Activated T-helper 17 cell treated with anti-CD3 and anti-CD28 coated beads, Interleukin-2, amount 50 U/mL, for 72 hours (primary cell): ENCODE measurements around the gene DOCK2. TPM values are rescaled to one million over a fixed set of nuclear protein-coding genes. Genes with fewer than 3 reads are reported as not detected.

ENCODE experiments used
- ATAC-seq: fragments of 150-1000 bp; cut with Tn5 transposase; replicated peaks from 2 replicates; pipeline ENCODE4 v1.10.0; 2021; ENCODE audit warnings: mild to moderate bottlenecking, moderate library complexity
- H3K27ac Mint-ChIP-seq: one replicate; pipeline ENCODE4 v1.8.0; 2022; ENCODE audit warnings: mixed read lengths
- H3K27me3 Mint-ChIP-seq: one replicate; pipeline ENCODE4 v1.8.0; 2022; ENCODE audit warnings: mixed read lengths
- H3K36me3 Mint-ChIP-seq: one replicate; pipeline ENCODE4 v1.8.0; 2022; ENCODE audit warnings: low read depth, mild to moderate bottlenecking, mixed read lengths
- H3K4me1 Mint-ChIP-seq: one replicate; pipeline ENCODE4 v1.8.0; 2022; ENCODE audit warnings: mixed read lengths
- H3K4me3 Mint-ChIP-seq: one replicate; pipeline ENCODE4 v1.8.0; 2022; ENCODE audit warnings: mild to moderate bottlenecking, mixed read lengths
- H3K9me3 Mint-ChIP-seq: one replicate; pipeline ENCODE4 v1.8.0; 2022; ENCODE audit warnings: mixed read lengths
- total RNA-seq, 2 donors: library from RNA; stranded (reverse); gene quantifications; one replicate each; pipeline ENCODE4 v1.2.3, GENCODE V29; 2022

Gene DOCK2
- total RNA-seq, 2 donors from 2014 or later = 229 to 244 TPM

- no peak for ATAC-seq
- Mint-ChIP-seq H3K27me3 (no peaks in the 10 kb centered on the region), H3K4me1 (peaks cover 12% of the 10 kb centered on the region), H3K27ac (peak overlapping the region; percentile 50), H3K36me3 (peaks cover 99% of the 10 kb centered on the region), H3K9me3 (no peaks in the 10 kb centered on the region), H3K4me3 (no peak overlapping the region)
These were observed 51.0 kb downstream of the DOCK2 start for GRCh38 chr5:169688106-169688505.

GRCh38 chr5:169691471-169691870 is 54.4 kb downstream of the DOCK2 start:
- Mint-ChIP-seq H3K9me3 (no peaks in the 10 kb centered on the region), H3K27ac (no peak overlapping the region), H3K27me3 (no peaks in the 10 kb centered on the region), H3K36me3 (peaks cover 99% of the 10 kb centered on the region), H3K4me3 (no peak overlapping the region), H3K4me1 (peaks cover 15% of the 10 kb centered on the region)
- ATAC-seq = no peak

- H3K27me3 Mint-ChIP-seq = no peaks in the 10 kb centered on the region
- H3K4me3 Mint-ChIP-seq = no peak overlapping the region
- H3K9me3 Mint-ChIP-seq = no peaks in the 10 kb centered on the region
- peaks cover 15% of the 10 kb centered on the region for H3K4me1 Mint-ChIP-seq
- no peak overlapping the region for H3K27ac Mint-ChIP-seq
- ATAC-seq = no peak
- peaks cover 99% of the 10 kb centered on the region for H3K36me3 Mint-ChIP-seq
These were observed 57.1 kb downstream of the DOCK2 start for GRCh38 chr5:169694091-169694625.

GRCh38 chr5:169695025-169695625 is 58.0 kb downstream of the DOCK2 start:
- Mint-ChIP-seq H3K27me3 (no peaks in the 10 kb centered on the region), H3K27ac (peak overlapping the region; percentile 58), H3K4me1 (peaks cover 15% of the 10 kb centered on the region), H3K36me3 (peaks cover 99% of the 10 kb centered on the region), H3K9me3 (no peaks in the 10 kb centered on the region), H3K4me3 (no peak overlapping the region)
- ATAC-seq = no peak

GRCh38 chr5:169695919-169696490 is 58.9 kb downstream of the DOCK2 start:
- H3K36me3 Mint-ChIP-seq = peaks cover 99% of the 10 kb centered on the region
- peaks cover 8% of the 10 kb centered on the region for H3K4me1 Mint-ChIP-seq
- no peaks in the 10 kb centered on the region for H3K27me3 Mint-ChIP-seq
- H3K27ac Mint-ChIP-seq = peak overlapping the region; percentile 58
- no peak for ATAC-seq
- no peaks in the 10 kb centered on the region for H3K9me3 Mint-ChIP-seq
- H3K4me3 Mint-ChIP-seq = no peak overlapping the region

DNA sequence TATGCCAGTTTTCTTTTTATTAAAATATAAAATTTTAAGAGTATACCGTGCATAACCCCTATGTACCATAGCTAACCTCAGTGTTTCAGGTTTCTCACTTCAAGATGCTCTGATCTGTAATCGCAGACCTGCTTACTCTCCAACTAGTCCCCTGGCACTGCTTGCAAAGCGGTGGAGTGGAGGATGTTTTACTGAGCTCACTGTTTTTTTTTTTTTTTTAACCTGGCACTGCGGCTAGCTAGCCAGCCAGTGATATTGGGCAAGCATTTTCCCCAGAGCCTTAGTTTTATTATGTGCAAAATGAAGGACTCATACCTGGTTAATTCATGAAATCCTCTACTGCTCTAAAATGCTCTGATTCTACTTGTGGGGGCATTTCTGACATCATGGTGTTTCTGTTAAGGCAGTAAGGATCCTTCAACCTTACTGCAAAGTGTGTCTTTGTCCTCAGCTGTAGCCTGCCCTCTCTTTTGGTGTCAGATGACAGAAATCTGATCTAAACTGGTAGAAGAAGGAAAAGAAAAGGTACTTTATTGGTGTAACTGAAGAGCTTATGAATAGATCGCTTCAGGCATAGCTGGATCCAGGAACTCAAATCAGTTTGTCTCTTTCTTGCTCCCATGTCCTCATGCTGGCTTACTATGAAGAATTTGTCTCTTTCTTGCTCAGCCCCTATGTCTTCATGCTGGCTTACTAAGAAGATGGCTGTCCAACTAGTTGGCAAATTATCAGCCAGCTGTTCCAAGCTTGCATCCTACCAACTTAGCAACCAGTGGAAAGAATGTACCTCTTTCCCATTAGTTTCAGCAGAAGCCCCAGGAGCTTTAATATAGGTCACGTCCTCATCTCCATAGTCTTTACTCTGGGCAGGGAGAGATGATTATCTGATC is 59.8 kb downstream of the DOCK2 start:
- no peaks in the 10 kb centered on the region for H3K27me3 Mint-ChIP-seq
- no peak for ATAC-seq

GRCh38 chr5:169697511-169697890 is 60.4 kb downstream of the DOCK2 start:
- Mint-ChIP-seq H3K9me3 (no peaks in the 10 kb centered on the region), H3K27ac (peak overlapping the region; percentile 57), H3K4me3 (no peak overlapping the region), H3K36me3 (peaks cover 100% of the 10 kb centered on the region), H3K27me3 (no peaks in the 10 kb centered on the region), H3K4me1 (peaks cover 6% of the 10 kb centered on the region)
- ATAC-seq = no peak

More for the DNA sequence above, 59.8 kb downstream of the DOCK2 start:
- H3K4me1 Mint-ChIP-seq = peaks cover 6% of the 10 kb centered on the region
- peaks cover 100% of the 10 kb centered on the region for H3K36me3 Mint-ChIP-seq
- no peak overlapping the region for H3K27ac Mint-ChIP-seq
- H3K4me3 Mint-ChIP-seq = no peak overlapping the region
- no peaks in the 10 kb centered on the region for H3K9me3 Mint-ChIP-seq

DNA sequence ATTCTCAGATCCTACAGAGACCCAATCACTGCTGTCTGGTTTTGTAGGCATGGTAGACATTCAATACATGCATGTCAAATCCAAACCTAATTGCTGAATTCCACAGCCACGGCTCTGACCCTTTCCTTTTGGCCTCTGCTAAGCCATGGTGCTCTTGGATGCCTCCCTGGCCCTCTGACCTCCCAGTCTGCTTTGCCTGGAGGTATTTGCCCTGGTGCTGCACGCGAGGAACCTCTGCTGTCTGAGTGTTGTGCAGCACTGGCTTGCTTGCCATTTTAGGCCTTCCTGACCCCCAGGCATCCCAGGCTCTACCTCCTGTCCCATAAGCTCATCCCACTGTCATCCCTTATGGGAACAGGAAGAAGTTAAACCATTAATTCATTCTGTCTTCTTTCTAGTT is 60.9 kb downstream of the DOCK2 start:
- Mint-ChIP-seq H3K4me3 (no peak overlapping the region), H3K36me3 (peaks cover 100% of the 10 kb centered on the region), H3K27ac (peak overlapping the region; percentile 57), H3K9me3 (no peaks in the 10 kb centered on the region), H3K27me3 (no peaks in the 10 kb centered on the region), H3K4me1 (peaks cover 8% of the 10 kb centered on the region)
- no peak for ATAC-seq

DNA sequence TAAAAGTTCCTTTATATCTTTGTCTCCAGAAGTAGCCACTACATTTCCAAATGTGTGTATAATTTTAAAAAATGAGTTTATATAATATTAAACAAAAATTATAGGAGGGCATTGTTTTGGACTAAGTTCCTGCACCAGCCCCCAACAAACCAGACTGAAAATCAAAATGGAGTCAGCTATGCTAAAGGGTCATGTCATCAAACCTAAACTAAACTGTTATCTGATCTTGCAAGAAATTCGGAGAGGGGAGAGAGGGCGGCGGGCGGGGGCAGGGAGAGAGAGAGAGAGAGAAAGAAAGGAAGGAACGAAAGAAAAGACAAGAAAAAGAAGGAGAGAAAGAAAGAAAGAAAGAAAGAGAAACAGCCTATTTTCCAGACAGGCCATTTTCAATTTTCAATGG is 63.5 kb downstream of the DOCK2 start:
- Mint-ChIP-seq H3K4me3 (no peak overlapping the region), H3K27me3 (no peaks in the 10 kb centered on the region), H3K9me3 (no peaks in the 10 kb centered on the region), H3K4me1 (peaks cover 18% of the 10 kb centered on the region), H3K36me3 (peaks cover 100% of the 10 kb centered on the region), H3K27ac (peak overlapping the region; percentile 74)
- no peak for ATAC-seq

DNA sequence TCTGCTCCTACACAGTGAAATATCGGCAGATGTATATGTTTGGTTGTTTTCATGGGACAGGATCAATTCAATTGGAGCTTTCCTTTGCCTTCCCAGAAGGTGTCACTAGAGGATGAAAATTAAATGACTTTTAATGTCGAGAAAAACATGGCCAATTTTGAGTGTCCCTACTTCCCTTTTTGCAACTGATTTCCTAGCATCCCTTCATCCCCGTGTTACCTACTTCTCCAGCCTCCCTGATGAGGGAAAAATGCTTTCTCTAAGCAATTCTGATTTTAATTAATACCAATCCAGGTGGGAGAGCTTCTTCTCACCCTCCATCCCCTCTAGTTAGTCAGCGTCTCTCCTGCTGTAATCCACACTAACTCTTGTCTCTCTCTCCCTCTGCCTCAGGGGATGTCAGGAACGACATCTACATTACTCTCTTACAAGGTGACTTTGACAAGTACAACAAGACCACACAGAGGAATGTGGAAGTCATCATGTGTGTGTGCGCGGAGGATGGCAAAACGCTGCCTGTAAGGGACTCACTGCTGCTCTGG is 64.9 kb downstream of the DOCK2 start:
- Mint-ChIP-seq H3K9me3 (no peaks in the 10 kb centered on the region), H3K4me3 (no peak overlapping the region), H3K4me1 (peaks cover 26% of the 10 kb centered on the region), H3K27me3 (no peaks in the 10 kb centered on the region), H3K36me3 (peaks cover 100% of the 10 kb centered on the region), H3K27ac (peak overlapping the region; percentile 74)
- no peak for ATAC-seq

DNA sequence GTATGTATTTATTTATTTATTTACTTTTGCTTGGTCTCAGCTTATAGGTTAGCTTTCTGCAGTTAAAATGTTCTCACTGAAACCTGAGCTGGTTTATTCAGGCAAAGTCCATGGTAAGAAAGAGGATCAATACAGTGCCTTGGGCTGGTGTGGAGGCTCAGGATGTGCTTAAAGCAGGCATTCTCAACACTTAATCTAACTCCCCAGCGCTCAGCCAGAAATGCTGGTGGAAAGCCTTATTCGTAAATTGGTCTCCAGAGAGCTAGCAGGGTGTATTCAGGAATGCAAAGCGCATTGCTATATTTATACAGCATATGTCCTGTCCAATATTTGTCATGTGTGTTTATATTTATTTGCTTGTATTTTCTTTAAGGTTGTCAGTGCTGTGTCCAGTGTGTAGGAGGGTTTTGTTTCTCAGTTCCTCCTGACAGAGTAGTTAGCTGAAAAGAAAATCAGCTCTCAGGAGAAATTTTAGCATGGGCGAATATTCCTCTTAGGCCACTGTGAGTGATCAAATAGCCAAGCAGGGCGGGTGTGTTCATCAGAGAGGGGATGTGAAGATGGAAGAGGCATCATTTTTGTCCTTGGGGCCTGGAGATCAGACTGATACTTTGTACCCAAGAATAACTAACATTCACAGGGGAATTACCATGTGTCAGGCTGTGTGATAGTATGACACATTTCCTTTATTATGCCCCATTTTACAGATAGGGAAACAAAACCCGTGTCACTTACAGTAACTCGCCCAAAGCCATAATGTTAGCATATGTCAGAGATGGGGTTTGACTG is 65.8 kb downstream of the DOCK2 start:
- Mint-ChIP-seq H3K4me1 (peaks cover 26% of the 10 kb centered on the region), H3K9me3 (no peaks in the 10 kb centered on the region), H3K27me3 (no peaks in the 10 kb centered on the region), H3K36me3 (peaks cover 100% of the 10 kb centered on the region), H3K4me3 (peak overlapping the region; percentile 31), H3K27ac (peak overlapping the region; percentile 74)
- peak; percentile 92 for ATAC-seq

DNA sequence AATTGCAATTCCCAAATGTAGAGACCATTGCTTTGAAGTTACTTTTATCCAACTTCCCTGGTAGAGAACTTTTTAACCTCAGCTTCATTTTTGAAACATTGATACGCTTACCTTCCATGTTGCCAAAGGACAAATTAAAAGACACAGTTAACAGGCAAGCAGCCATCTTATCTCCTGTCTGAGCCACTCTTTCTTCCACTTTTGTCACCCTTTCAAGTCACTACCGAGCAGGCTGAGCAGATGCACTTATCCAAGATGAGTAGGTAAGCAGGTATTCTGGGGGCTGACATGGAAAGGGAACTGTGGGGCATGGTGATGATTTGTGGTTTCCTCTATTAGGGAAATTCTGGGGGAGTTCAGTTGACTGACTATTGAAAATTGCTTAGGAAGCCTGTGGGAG is 66.7 kb downstream of the DOCK2 start:
- H3K27me3 Mint-ChIP-seq = no peaks in the 10 kb centered on the region
- H3K4me1 Mint-ChIP-seq = peaks cover 26% of the 10 kb centered on the region
- peak overlapping the region; percentile 31 for H3K4me3 Mint-ChIP-seq
- no peaks in the 10 kb centered on the region for H3K9me3 Mint-ChIP-seq
- ATAC-seq = no peak
- peak overlapping the region; percentile 74 for H3K27ac Mint-ChIP-seq
- H3K36me3 Mint-ChIP-seq = peaks cover 100% of the 10 kb centered on the region

DNA sequence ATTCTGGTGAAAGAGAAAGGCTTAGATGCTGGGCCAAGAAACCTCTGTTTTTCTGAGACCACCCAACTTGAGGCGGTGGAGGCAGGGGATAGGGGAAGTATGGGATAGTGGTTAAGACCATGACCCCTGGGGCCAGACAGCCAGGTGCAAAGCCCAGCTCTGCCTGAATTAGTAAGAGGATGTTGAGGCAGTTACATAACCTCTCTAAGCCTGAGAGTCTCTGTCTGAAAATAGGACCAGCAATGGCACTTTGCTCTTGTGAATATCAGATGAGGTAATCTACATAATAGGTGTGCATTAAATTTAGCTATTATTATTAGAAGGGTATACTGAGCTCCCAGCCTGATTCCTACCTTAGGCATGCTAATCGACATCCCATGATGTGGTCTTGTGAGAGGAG is 68.2 kb downstream of the DOCK2 start:
- no peaks in the 10 kb centered on the region for H3K9me3 Mint-ChIP-seq
- peaks cover 100% of the 10 kb centered on the region for H3K36me3 Mint-ChIP-seq
- H3K27me3 Mint-ChIP-seq = no peaks in the 10 kb centered on the region
- H3K27ac Mint-ChIP-seq = peak overlapping the region; percentile 89
- peak overlapping the region; percentile 53 for H3K4me3 Mint-ChIP-seq
- ATAC-seq = no peak
- H3K4me1 Mint-ChIP-seq = peaks cover 26% of the 10 kb centered on the region

GRCh38 chr5:169706071-169706470 is 69.0 kb downstream of the DOCK2 start:
- Mint-ChIP-seq H3K27me3 (no peaks in the 10 kb centered on the region), H3K27ac (peak overlapping the region; percentile 89), H3K36me3 (peaks cover 100% of the 10 kb centered on the region), H3K4me3 (peak overlapping the region; percentile 53), H3K9me3 (no peaks in the 10 kb centered on the region), H3K4me1 (peaks cover 26% of the 10 kb centered on the region)
- ATAC-seq = peak; percentile 33
